ENCODE data around the gene LY86.
"Not testable (repeated sequence)": the region's sequence is repeated elsewhere in the genome, so short reads cannot be mapped to it uniquely, and the experiment has no call there.

LY86 gene

DNA sequence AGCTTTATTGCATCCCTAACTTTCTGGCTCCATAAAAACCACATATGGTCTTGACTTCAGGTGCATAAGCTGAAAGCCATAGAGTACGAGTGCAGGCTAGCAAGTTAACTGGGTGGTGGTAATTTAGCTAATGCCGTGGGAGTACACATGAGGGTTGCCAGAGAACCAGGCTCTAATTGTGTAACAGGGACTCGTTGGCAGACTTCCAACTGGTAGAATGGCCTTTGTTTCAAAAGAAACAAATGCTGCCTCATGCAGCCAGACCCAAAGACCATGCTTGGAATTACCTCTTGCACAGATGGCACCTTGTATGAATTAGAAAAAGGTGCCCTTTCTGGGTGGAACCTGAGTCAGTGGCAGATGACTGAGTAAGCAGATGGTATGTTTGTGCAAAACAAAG, 73.2 kb downstream of the LY86 start:
- no peak for TF ChIP-seq CTCF (conservative IDR thresholded peaks at IDR 0.05; ENCODE audit: low read depth, low read length)
- DNase-seq (ENCODE audit: low read depth) = peak; percentile 54
- no peak overlapping the region for H3K4me3 ChIP-seq (ENCODE audit: low read depth, low read length)

DNA sequence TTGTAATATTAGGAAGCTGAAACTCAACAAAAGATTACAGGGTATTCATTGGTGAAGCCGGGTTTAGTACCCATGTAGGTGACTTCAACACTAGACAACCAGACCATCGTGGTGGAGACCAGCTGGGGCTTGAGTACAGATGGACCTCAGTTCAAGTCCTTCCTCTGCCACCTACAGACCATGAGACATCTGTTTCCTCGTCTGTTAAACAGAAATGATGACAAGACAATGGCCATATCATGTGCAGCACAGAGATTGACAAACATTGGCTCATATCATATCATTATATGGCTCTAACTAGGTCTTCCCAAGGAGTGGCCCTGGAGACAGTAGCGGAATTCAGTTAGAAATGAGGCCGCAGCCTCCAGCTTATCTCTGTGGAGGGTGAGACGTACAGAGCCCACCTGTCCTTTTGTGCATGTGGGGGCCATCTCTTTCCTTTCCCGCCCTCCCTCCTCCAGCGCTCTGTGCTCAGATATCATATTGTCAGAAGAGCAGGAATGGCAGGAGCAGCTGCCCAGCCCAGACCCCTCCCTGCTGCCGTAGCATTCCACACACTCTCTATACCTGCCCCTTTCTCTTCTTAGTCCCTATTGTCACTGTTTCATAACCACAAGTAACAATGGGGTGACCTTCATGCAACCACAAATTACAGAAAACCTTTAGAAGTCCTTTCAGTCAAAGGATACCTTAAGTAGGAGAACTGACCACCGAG, 75.1 kb downstream of the LY86 start:
- H3K4me3 ChIP-seq (ENCODE audit: low read depth, low read length) = no peak overlapping the region
- no peak for DNase-seq (ENCODE audit: low read depth)
- no peak for TF ChIP-seq CTCF (conservative IDR thresholded peaks at IDR 0.05; ENCODE audit: low read depth, low read length)

DNA sequence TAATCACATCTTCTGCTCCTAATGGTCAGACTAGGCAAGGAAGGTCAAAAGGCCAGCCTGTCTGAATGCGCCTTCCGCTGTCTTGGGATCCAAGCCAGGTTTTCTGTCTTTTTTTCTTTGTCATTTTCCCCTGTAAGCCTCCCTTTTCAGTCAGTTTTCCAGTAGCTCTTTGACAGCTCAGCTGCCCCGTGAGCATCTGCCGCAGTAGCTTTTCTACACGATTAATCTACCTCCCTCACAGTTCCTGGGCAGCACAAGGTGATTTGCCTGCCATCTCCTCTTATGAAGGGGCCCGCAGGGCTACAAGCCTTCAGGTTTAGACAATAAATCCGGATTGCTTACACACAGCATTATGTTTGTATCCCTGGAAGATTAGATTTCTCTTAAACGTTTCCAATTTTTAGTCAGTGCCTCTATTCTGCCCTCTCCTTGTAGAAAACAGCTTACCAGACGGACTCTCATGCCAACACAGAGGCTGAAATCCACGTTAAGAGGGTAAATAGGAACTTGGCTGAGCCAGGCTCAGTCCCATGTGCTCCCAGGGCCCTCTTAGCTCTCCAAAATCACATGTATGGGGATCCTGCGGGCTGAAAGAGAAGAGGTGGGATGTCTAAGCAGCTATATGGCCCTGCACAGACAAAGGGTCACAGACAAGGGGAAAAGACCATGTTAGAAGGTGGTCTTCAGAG, 77.2 kb downstream of the LY86 start:
- DNase-seq (ENCODE audit: low read depth) = no peak
- no peak overlapping the region for H3K4me3 ChIP-seq (ENCODE audit: low read depth, low read length)
- no peak for TF ChIP-seq CTCF (conservative IDR thresholded peaks at IDR 0.05; ENCODE audit: low read depth, low read length)

GRCh38 chr6:6670150-6670549, 81.6 kb downstream of the LY86 start:
- DNase-seq (ENCODE audit: low read depth); H3K4me3 ChIP-seq (ENCODE audit: low read depth, low read length): not testable (repeated sequence)

- H3K4me3 ChIP-seq (ENCODE audit: low read depth, low read length) = no peak overlapping the region
- peak; percentile 49 for TF ChIP-seq CTCF (conservative IDR thresholded peaks at IDR 0.05; ENCODE audit: low read depth, low read length)
- no peak for DNase-seq (ENCODE audit: low read depth)
Measured at GRCh38 chr6:6674872-6675271, 86.4 kb downstream of the LY86 start.

DNA sequence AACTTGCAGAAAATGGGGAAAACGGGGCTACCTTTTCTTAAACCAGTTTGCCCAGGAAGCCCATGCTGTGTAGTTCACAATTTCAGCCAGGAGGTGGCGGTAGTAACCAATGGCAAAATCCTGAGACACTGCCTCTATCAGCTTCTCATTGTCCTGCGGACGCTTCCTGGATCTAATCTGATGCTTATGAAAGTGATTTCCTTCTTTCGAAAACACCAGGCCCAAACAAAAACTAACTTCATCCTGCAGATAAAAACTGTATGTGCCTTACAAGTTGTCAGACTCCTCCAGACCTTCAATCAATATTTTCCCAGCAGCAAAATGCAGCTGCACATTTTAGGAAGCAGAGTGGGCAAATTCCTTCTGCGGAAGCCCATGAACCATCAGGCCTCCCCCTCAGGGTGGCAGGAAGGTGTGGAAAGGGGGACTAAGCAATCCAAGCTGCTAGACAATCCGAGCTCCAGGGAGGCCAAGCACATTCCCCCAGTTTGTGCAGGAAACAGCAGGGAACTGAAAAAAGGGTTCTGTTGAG, 88.5 kb downstream of the LY86 start:
- no peak overlapping the region for H3K4me3 ChIP-seq (ENCODE audit: low read depth, low read length)
- peak; percentile 98 for TF ChIP-seq CTCF (conservative IDR thresholded peaks at IDR 0.05; ENCODE audit: low read depth, low read length)
- peak; percentile 83 for DNase-seq (ENCODE audit: low read depth)

DNA sequence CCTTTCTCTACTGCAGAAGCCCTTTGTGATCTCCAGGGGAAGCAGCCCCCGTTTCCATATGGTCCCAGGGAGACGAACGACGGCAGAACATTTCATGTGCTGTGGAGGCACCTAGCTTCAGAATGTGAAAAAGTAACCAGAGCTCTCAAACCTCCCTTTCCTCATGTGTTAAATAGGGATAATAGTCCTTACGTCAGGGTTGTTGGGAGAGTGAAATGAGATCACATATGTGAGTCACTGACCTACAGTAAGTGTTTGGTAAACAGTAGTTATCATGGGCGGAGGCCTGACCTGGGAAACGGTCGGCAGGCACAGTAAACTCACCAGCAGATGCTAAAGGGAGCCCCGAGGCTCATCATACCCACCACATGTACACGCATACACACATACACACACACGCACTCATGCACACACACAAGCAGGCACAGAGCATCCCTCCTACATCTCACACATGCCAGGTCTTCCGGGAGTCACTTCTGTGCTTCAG, 89.7 kb downstream of the LY86 start:
- no peak for TF ChIP-seq CTCF (conservative IDR thresholded peaks at IDR 0.05; ENCODE audit: low read depth, low read length)
- peak; percentile 58 for DNase-seq (ENCODE audit: low read depth)
- no peak overlapping the region for H3K4me3 ChIP-seq (ENCODE audit: low read depth, low read length)

All from choroid plexus epithelial cell (primary cell).